Peyer's patch (tissue), 4 donors: Measurements from ENCODE around the gene TGFBR3L. TPM values are rescaled to one million over a fixed set of nuclear protein-coding genes. Genes with fewer than 3 reads are reported as not detected.
A peak's percentile ranks its signal among the peaks of the same experiment; 100 is the strongest.

Source experiments
- DNase-seq, 3 donors: peaks; one replicate each; pipeline ENCODE4 v3.0.0-alpha.2; 2017 to 2019
- H3K27ac ChIP-seq, 4 donors: fragments of 200-600 bp; sonication (generic); one replicate each; pipeline ENCODE4 v1.5.1; 2016 to 2019
- H3K27me3 ChIP-seq, 2 donors: fragments of 200-600 bp; sonication (generic); one replicate each; pipeline ENCODE4 v1.5.1; 2019
- H3K36me3 ChIP-seq, 3 donors: fragments of 200-600 bp; sonication (generic); one replicate each; pipeline ENCODE4 v1.5.1; 2016 to 2019
- H3K4me1 ChIP-seq, 4 donors: fragments of 200-600 bp; sonication (generic); one replicate each; pipeline ENCODE4 v1.5.1; 2016 to 2019
- H3K4me3 ChIP-seq, 4 donors: fragments of 200-600 bp; sonication (generic); 1 replicate in 3 of 4; 2 replicates in 1 of 4; pipeline ENCODE4 v1.5.1; 2016 to 2019; ENCODE audit warnings: mild to moderate bottlenecking in 1 of 4
- H3K9me3 ChIP-seq, 4 donors: fragments of 200-600 bp; sonication (generic); one replicate each; pipeline ENCODE4 v1.5.1; 2016 to 2019; ENCODE audit warnings: mild to moderate bottlenecking in 1 of 4
- CTCF ChIP-seq, 6 experiments: fragments of 450-650 bp in 4 of 6; fragments of 200-600 bp in 2 of 6; sonication (generic) in 1 of 6; IDR thresholded peaks; one replicate each; pipeline ENCODE4 v1.5.1; 2017 to 2019; ENCODE audit warnings: antibody characterized with exemption in 6 of 6, mild to moderate bottlenecking in 3 of 6, moderate library complexity in 1 of 6
- POLR2A ChIP-seq, 2 donors: fragments of 450-650 bp; IDR thresholded peaks; one replicate each; pipeline ENCODE4 v1.5.1; 2017; ENCODE audit warnings: antibody characterized with exemption in 2 of 2, mild to moderate bottlenecking in 2 of 2, moderate library complexity in 2 of 2
- total RNA-seq, 4 donors: library from RNA; depleted of rRNA; stranded (reverse); fragments of >200 nt; gene quantifications; one replicate each; pipeline ENCODE4 v1.1.0, GENCODE V29; 2016

TGFBR3L gene
- total RNA-seq, 4 donors from 2014 or later: not detected

GRCh38 chr19:7868671-7869452 is 45.8 kb upstream of the TGFBR3L start:
- TF ChIP-seq CTCF (IDR thresholded peaks at IDR 0.05) (peak; percentile 88 to 95 (median 92)), POLR2A (IDR thresholded peaks at IDR 0.05) (peak in 1 of 2 donors; percentile 20)
- H3K27ac ChIP-seq: peak overlapping the region; percentile 23 to 81 (median 64)
- peaks cover 0 to 16% of the 10 kb centered on the region in 2 donors for H3K27me3 ChIP-seq
- H3K9me3 ChIP-seq: no peaks in the 10 kb centered on the region
- H3K4me3 ChIP-seq: peak overlapping the region; percentile 34 to 66 (median 54)
- peak; percentile 71 to 90 (median 86) for DNase-seq
- no peaks in the 10 kb centered on the region for H3K36me3 ChIP-seq
- peaks cover 5 to 40% (median 14%) of the 10 kb centered on the region in 4 donors for H3K4me1 ChIP-seq

DNA sequence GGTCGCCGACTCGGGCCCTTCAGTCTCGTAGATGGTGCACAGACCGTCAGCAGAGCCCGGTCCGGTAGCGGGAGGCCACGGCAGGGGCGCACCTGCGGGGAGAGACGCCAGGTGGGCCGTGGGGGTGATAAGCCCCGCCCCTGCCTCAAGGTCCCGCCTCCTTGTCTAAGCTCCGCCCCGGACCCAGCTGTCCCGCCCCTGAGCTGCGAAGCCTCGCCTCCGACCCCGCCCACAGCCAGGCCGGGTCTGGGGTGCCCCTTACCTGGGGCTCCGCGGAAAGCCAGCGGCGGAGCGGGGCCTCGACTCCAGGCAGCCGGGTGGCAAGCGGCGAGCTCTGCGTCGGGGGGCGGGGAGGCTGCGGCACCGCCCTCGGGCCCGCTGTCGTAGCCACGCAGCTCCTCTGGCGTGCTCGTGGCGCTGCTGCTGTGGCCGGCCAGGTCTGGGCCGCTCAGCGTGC is 45.1 kb upstream of the TGFBR3L start:
- no peaks in the 10 kb centered on the region for H3K9me3 ChIP-seq
- peaks cover 0 to 22% of the 10 kb centered on the region in 2 donors for H3K27me3 ChIP-seq
- peak overlapping the region; percentile 23 to 81 (median 64) for H3K27ac ChIP-seq
- peak; percentile 73 to 89 (median 84) for DNase-seq
- peak in 1 of 6 experiments; percentile 17 for TF ChIP-seq CTCF (IDR thresholded peaks at IDR 0.05)
- TF ChIP-seq POLR2A (IDR thresholded peaks at IDR 0.05): no peak
- H3K4me3 ChIP-seq: peak overlapping the region; percentile 34 to 66 (median 54)
- H3K36me3 ChIP-seq: no peaks in the 10 kb centered on the region
- H3K4me1 ChIP-seq: peaks cover 5 to 46% (median 17%) of the 10 kb centered on the region in 4 donors

DNA sequence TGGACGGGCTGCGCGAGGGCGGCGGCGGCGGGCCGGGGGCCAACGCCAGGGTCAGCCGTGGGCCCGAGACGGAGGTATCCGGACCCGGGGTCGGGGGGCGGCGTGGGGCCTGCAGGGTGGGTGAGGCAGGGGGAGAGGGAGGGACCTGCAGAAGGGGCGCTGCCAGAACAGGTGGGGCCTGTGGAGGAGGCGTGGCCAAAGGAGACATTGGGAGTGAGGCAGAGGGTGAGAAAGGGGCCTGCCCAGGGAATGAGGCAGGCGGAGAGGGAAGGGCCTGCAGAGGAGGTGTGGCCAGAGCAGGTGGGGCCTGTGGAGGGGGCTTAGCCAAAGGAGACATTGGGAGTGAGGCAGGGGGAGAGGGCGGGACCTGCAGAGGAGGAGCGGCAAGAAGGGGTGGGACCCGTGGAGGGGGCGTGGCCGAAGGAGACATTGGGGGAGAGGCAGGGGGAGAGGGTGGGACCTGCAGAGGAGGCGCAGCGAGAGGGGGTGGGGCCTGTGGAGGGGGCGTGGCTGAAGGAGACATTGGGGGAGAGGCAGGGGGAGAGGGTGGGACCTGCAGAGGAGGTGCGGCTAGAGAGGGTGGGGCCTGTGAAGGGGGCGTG is 44.6 kb upstream of the TGFBR3L start:
- Histone ChIP-seq H3K9me3 (no peaks in the 10 kb centered on the region), H3K4me3 (peak overlapping the region; percentile 34 to 66 (median 54)), H3K4me1 (peaks cover 5 to 50% (median 18%) of the 10 kb centered on the region in 4 donors)

DNA sequence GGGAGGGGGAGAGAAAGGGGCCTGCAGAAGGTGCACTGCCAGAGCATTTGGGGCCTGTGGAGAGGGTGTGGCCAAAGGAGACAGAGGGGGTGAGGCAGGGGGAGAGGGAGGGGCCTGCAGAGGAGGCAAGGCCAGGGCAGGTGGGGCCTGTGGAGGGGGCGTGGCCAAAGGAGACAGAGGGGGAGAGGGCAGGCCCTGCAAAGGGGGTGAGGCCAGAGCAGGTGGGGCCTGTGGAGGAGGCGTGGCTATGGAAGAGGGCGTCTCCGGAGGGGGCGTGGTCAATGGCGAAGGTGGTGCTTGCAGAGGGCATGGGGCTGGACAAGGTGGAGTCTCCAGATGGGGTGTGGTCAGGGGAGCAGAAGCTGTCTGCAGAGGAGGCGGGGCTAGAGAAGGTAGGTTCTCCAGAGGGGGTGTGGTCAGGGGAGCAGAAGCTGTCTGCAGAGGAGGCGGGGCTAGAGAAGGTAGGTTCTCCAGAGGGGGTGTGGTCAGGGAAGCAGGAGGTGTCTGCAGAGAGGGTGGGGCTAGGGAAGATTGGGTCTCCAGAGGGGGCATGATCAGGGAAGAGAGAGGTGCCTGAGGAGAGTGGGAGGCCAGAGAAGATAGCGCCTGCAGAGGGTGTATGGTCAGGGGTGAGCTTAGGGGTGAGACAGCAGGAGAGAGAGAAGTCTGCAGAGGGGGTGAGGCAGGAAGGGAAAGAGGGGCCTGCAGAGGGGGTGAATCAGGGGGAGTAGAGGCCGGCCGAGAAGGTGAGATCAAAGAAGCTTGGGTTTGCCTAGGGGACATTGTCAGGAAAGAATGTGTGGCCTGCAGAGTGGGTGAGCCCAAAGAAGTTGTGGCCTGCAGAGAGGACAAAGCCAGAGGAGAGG is 43.8 kb upstream of the TGFBR3L start:
- H3K4me3 ChIP-seq: no peak overlapping the region
- no peak overlapping the region for H3K27ac ChIP-seq
- H3K27me3 ChIP-seq: peaks cover 0 to 27% of the 10 kb centered on the region in 2 donors
- DNase-seq: peak; percentile 24 to 71 (median 63)
- H3K36me3 ChIP-seq: no peaks in the 10 kb centered on the region
- H3K9me3 ChIP-seq: no peaks in the 10 kb centered on the region
- H3K4me1 ChIP-seq: peaks cover 5 to 50% (median 18%) of the 10 kb centered on the region in 4 donors
- TF ChIP-seq CTCF (IDR thresholded peaks at IDR 0.05): no peak
- no peak for TF ChIP-seq POLR2A (IDR thresholded peaks at IDR 0.05)

More for the DNA sequence above, 44.6 kb upstream of the TGFBR3L start:
- Histone ChIP-seq H3K36me3 (no peaks in the 10 kb centered on the region), H3K27ac (peak overlapping the region; percentile 23 to 81 (median 64)), H3K27me3 (peaks cover 0 to 27% of the 10 kb centered on the region in 2 donors)
- DNase-seq: peak in 2 of 3 donors; percentile 34 to 69
- TF ChIP-seq CTCF (IDR thresholded peaks at IDR 0.05) (no peak), POLR2A (IDR thresholded peaks at IDR 0.05) (no peak)
